GM18505 (cell line): ENCODE results near the gene COL23A1.

Experiments
- ATAC-seq: cut with Tn5 transposase; IDR thresholded peaks from one replicate; pipeline ENCODE4 v1.9.1; 2021; ENCODE audit not compliant: unreplicated experiment
- POLR2A ChIP-seq: IDR thresholded peaks from 4 replicates; pipeline ENCODE4 v1.6.1; 2011; ENCODE audit warnings: borderline replicate concordance; ENCODE audit not compliant: insufficient read depth, insufficient read length; ENCODE audit errors: extremely low read depth

Gene COL23A1

DNA sequence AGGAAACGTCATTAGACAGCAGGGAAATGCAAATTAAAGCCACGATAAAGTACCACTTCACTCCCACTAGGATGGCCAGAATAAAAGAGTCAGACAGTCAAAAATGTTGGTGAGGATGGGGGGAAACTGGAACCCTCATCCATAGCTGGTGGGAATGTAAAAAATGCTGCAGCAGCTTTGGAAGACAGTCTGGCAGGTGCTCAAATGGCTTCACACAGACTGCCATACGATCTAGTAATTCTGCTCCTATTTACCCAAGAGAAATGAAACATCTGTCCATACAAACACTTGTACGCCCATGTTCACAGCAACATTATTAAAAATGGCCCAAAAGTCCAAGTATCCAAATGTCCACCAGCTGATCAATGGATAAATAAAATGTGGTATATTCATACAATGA is 198.7 kb downstream of the COL23A1 start:
- ATAC-seq: no peak
- TF ChIP-seq POLR2A: no peak

DNA sequence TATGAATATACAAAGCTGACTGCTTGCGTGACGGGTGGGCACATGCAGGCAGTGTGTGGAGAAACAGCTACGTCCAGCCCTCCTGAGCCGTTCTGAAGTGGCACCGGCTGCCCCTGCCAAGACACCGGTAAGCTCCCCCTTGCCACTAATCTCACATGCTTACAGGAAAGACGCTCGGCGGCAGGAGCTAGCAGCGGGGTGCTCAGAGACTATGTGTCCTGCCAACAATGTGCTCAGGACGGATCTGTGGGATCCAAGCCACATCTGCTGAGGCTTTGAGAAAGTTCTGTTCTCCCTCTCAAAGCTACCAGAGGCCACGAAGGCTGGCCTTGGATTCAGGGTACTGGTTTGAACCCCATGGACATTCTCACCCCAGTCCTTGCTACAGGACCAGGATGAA is 200.4 kb downstream of the COL23A1 start:
- ATAC-seq: no peak
- no peak for TF ChIP-seq POLR2A

DNA sequence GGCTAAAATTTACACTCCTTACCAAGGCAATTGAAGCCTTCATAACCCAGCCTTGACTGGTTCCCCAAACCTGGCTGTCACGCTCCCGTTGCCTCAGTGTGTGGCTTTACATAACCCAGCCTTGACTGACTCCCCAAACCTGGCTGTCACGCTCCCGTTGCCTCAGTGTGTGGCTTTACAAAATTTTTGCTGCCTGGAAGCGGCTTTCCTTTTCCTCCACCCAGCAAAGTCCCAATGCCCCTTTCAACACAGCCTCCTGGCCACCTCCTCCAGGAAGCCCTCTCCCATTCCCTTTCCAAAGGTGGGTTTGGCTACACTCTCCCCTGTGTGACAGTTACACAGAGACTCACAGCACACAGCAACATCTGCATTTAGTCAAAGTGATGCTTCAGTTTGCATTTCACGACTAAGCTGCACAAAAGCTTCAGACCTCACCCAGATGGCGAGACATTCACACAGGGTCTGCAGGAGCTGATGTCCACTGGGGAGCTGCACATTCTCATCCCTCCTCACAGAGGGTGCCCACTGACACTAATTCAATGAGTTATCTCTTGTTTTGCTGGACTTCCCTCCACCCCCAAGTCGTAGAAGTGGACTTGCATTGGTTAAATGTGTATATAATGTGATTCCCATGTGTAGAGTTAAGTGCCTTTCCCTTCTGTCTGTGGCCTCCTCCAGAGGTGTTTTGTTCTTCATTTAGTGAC is 201.0 kb downstream of the COL23A1 start:
- no peak for TF ChIP-seq POLR2A

GRCh38 chr5:178388386-178389025 is 201.7 kb downstream of the COL23A1 start:
- ATAC-seq: no peak
- no peak for TF ChIP-seq POLR2A

More for the DNA sequence above, 201.0 kb downstream of the COL23A1 start:
- no peak for ATAC-seq

GRCh38 chr5:178387856-178388190 is 202.4 kb downstream of the COL23A1 start:
- TF ChIP-seq POLR2A: no peak
- no peak for ATAC-seq

DNA sequence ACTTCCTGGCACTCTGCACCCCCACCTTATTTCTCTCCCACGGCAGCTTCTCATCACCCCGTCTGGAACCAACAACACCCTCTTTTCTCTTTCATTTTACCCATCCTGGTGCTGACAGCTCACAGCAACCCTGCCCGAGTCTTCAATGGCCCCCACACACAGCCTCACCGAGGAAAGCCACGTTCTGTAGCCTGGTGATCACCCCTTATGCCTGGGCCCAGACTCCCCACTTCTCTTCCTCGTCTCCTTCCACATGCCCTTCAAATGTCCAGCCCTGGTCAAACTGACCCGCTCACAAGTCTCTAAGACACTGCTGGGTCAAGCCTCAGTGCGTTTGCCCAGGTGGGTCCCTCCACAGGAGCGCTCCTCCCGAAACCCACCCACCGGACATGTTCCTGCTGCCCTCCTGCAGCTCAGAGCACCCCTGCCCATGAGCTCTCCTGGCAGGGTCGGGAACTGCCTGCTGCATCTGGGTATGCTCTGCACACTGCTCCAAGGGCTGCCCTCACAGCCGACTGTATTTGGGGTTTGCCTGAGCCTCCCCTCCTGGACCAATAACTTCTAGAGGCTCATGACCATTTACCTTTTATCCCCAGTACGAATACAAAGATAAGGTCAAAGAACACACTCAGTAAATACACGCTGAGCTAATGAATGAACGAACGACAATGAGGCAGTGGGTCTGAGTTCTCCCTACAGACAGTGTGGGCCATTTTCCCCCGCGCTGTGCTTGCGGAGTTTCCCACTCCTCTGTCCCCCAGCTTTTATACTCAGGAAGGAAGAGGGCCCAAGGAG is 202.9 kb downstream of the COL23A1 start:
- ATAC-seq: no peak

GRCh38 chr5:178386336-178386931 is 203.8 kb downstream of the COL23A1 start:
- no peak for TF ChIP-seq POLR2A
- no peak for ATAC-seq

More for the DNA sequence above, 202.9 kb downstream of the COL23A1 start:
- TF ChIP-seq POLR2A: no peak

- TF ChIP-seq POLR2A: no peak
- no peak for ATAC-seq
Observed at GRCh38 chr5:178385496-178385890, 204.7 kb downstream of the COL23A1 start.

- ATAC-seq: no peak
- TF ChIP-seq POLR2A: no peak
Observed at GRCh38 chr5:178384816-178385495, 205.2 kb downstream of the COL23A1 start.

- TF ChIP-seq POLR2A: no peak
- no peak for ATAC-seq
Observed at GRCh38 chr5:178383919-178384815, 206.0 kb downstream of the COL23A1 start.

- TF ChIP-seq POLR2A: no peak
Observed at GRCh38 chr5:178383301-178383918, 206.8 kb downstream of the COL23A1 start.

GRCh38 chr5:178382754-178383164 is 207.4 kb downstream of the COL23A1 start:
- ATAC-seq: no peak
- TF ChIP-seq POLR2A: no peak

More at GRCh38 chr5:178383301-178383918, 206.8 kb downstream of the COL23A1 start:
- ATAC-seq: no peak
